ENCODE results near the gene WDR81.

Gene WDR81

DNA sequence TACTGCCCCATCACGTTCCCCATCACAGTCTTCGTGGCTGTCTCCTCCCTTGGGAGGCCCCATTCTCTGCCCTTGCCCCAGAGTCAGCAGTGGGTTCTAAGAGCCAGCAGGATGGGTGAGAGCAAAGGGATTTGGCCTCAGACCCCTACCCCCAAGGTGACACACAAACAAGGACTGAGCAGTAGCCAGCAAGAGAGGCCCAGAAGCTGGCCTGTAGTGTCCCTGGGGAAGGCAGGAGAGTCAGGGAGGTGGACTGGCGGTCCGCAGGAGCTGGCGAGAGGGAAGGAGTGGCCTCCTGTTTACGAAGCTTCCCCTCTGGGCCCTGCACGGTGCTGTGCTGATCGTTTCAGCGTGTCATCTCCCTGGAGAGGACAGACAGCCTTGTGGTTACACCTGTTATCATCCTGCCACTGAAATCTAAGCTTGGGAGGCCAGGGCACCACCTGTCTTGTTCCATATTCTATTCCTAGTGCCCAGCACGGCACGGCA is 8.4 kb downstream of the WDR81 start:
- no peak for DNase-seq (ENCODE audit: low read depth, low spot score)
- TF ChIP-seq, protein P1, sequence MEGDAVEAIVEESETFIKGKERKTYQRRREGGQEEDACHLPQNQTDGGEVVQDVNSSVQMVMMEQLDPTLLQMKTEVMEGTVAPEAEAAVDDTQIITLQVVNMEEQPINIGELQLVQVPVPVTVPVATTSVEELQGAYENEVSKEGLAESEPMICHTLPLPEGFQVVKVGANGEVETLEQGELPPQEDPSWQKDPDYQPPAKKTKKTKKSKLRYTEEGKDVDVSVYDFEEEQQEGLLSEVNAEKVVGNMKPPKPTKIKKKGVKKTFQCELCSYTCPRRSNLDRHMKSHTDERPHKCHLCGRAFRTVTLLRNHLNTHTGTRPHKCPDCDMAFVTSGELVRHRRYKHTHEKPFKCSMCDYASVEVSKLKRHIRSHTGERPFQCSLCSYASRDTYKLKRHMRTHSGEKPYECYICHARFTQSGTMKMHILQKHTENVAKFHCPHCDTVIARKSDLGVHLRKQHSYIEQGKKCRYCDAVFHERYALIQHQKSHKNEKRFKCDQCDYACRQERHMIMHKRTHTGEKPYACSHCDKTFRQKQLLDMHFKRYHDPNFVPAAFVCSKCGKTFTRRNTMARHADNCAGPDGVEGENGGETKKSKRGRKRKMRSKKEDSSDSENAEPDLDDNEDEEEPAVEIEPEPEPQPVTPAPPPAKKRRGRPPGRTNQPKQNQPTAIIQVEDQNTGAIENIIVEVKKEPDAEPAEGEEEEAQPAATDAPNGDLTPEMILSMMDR (IDR thresholded peaks at IDR 0.05; ENCODE audit: insufficient read depth, low read length, missing control alignments) = no peak
- no peak overlapping the region for H3K4me3 ChIP-seq (ENCODE audit: low read depth, low read length)
- ChIA-PET POLR2A (interaction anchor here (1.6 kb wide), 1 partner anchor 16 kb away, joined by 9 read pairs; no protein-coding TSS in a partner anchor), CTCF (interaction anchor here (1.7 to 3.1 kb wide), 2 partner anchors 11 to 51 kb away, joined by 4 to 9 read pairs; no protein-coding TSS in a partner anchor)

DNA sequence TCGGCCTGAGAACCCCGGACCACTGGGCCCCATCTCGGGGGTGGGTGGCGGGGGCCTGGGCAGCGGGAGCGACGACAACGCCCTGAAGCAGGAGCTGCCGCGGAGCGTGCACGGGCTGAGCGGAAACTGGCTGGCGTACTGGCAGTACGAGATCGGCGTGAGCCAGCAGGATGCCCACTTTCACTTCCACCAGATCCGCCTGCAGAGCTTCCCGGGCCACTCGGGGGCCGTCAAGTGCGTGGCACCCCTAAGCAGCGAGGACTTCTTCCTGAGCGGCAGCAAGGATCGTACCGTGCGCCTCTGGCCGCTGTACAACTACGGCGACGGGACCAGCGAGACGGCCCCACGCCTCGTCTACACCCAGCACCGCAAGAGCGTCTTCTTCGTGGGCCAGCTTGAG is 9.3 kb downstream of the WDR81 start:
- DNase-seq (ENCODE audit: low read depth, low spot score) = no peak
- TF ChIP-seq, protein P1 (IDR thresholded peaks at IDR 0.05; ENCODE audit: insufficient read depth, low read length, missing control alignments) = no peak
- ChIA-PET CTCF (interaction anchor here (1.7 kb wide), 1 partner anchor 12 kb away, joined by 4 read pairs; no protein-coding TSS in a partner anchor), POLR2A (no interaction called here)
- H3K4me3 ChIP-seq (ENCODE audit: low read depth, low read length) = no peak overlapping the region

DNA sequence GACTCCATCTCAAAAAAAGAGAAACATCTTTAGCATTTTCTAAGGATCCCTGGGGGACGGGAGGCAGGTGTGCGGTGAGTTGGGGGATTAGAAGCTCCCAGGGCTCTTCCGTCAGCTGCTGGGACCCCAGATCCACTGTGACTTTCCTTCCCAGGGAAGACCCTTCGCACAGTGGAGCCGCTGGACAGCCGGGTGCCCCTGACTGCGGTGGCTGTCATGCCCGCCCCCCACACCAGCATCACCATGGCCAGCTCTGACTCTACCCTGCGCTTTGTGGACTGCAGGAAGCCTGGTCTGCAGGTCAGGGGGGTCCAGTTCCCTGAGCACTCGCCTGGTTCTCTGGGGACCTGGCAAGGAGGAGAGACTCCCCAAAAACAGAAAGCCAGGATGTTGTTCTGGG is 10.9 kb downstream of the WDR81 start:
- ChIA-PET POLR2A (interaction anchor here (0.7 kb wide), 1 partner anchor 33 kb away, joined by 3 read pairs; no protein-coding TSS in a partner anchor), CTCF (no interaction called here)
- TF ChIP-seq, protein P1 (IDR thresholded peaks at IDR 0.05; ENCODE audit: insufficient read depth, low read length, missing control alignments) = no peak
- DNase-seq (ENCODE audit: low read depth, low spot score) = no peak
- no peak overlapping the region for H3K4me3 ChIP-seq (ENCODE audit: low read depth, low read length)

DNA sequence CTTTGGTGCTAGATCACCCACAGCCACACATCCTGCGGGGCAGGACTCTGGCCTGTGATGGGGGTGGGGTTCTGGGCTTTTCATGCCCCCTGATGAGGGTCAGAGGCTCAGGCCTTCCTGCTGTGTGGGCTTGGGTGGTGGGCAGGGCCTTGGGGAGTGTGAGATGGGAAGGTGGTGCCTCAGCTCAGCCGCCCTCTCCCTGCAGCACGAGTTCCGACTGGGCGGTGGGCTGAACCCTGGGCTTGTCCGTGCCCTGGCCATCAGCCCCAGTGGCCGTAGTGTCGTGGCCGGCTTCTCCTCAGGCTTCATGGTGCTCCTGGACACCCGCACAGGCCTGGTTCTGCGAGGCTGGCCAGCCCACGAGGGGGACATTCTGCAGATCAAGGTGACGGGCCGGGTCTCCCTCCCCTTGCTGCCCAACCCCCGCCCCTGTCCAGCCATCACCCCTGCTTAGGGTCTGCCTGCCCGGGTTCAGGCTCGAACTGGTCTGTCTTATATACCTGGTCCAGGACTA is 11.4 kb downstream of the WDR81 start:
- DNase-seq (ENCODE audit: low read depth, low spot score) = no peak
- H3K4me3 ChIP-seq (ENCODE audit: low read depth, low read length) = no peak overlapping the region
- ChIA-PET CTCF (interaction anchor here (1.4 to 1.5 kb wide), 2 partner anchors 14 to 48 kb away, joined by 6 to 7 read pairs; no protein-coding TSS in a partner anchor), POLR2A (interaction anchor here (0.9 kb wide), 1 partner anchor 19 kb away, joined by 5 read pairs; no protein-coding TSS in a partner anchor)
- TF ChIP-seq, protein P1 (IDR thresholded peaks at IDR 0.05; ENCODE audit: insufficient read depth, low read length, missing control alignments) = no peak

DNA sequence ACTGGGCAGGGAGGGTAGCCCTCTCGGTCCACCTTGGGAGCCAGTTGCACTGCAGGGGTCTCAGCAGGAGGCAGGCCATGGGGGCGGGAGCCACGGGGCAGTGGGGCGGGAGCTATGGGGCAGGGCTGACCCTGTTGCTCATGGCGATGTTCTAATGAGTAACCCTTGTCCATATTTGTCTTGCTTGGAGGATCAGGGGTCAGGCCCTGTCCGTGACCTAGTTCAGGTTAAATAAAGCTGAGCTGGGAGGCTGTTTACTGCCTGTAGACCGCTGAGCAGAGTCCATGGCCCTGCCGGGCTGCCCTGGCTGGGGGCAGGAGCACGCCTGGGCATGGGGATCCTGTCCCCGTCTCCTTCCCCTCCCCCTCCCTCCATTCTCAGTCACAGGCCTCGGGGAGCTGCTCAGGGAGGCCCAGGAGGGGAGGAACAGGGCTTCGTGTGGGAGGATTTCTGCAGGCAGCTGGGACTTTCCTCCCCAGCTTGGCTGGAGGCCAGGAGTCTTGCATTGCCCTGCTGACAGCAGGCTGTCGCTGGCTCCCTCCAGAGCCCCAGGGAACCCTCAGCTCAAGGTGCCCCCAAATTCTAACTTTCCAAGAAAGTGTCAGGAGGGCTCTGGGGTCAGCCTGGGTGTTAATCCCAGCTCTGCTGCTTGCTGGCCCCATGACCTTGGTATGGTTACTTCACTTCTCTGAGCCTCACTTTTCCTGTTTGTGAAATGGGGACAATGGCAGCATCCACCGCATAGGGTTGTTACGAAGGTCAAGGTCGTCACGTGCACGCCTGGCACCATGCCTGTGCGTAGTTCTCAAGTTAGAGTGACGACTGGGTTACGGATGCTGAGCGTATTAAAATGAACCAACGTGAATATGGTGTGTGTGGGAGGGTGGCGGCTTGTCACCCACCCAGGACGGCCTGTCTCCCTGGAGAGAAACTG is 12.1 kb downstream of the WDR81 start:
- no peak overlapping the region for H3K4me3 ChIP-seq (ENCODE audit: low read depth, low read length)
- POLR2A ChIA-PET = interaction anchor here (0.7 to 0.9 kb wide), 2 partner anchors 20 to 33 kb away, joined by 3 to 5 read pairs; no protein-coding TSS in a partner anchor
- CTCF ChIA-PET = interaction anchor here (1.2 to 1.5 kb wide), 3 partner anchors 15 to 47 kb away, joined by 3 to 7 read pairs (median 6); no protein-coding TSS in a partner anchor
- TF ChIP-seq, protein P1 (IDR thresholded peaks at IDR 0.05; ENCODE audit: insufficient read depth, low read length, missing control alignments) = no peak
- peak; percentile 40 for DNase-seq (ENCODE audit: low read depth, low spot score)
